GM19455 (cell line): ENCODE data around the gene PRXL2C.

ENCODE experiments used
- ATAC-seq: cut with Tn5 transposase; IDR thresholded peaks from one replicate; pipeline ENCODE4 v1.9.1; 2021; ENCODE audit not compliant: unreplicated experiment

Gene PRXL2C

DNA sequence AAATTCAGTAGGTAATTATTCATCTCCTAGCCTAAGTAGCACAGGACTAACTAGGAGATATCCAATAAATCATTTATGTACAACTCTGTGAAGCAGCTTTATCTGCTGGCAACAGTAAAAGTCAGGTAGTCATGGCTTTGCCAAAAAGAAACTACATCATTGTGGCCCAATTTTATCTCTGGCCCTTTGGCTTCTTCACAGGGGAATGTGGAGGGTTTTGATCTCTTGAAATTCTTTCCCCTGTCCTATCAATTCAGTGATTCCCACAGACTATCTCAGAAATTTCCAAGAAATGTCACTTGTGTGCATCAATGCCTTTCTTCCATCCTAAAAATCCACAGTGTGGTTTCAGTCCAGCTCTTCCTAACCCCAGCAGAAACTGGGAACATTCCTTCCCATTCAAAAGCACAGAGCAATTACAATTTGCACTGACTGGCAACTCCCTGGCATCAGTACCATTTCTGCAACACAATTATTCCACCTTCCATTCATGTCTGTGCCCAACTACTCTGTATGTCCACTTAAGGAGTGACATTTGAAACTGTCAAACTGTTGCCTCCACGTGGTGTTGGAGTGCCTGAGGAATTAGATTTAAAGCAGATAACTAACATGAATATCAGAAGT lies 42.0 kb downstream of the PRXL2C start:
- ATAC-seq: no peak

DNA sequence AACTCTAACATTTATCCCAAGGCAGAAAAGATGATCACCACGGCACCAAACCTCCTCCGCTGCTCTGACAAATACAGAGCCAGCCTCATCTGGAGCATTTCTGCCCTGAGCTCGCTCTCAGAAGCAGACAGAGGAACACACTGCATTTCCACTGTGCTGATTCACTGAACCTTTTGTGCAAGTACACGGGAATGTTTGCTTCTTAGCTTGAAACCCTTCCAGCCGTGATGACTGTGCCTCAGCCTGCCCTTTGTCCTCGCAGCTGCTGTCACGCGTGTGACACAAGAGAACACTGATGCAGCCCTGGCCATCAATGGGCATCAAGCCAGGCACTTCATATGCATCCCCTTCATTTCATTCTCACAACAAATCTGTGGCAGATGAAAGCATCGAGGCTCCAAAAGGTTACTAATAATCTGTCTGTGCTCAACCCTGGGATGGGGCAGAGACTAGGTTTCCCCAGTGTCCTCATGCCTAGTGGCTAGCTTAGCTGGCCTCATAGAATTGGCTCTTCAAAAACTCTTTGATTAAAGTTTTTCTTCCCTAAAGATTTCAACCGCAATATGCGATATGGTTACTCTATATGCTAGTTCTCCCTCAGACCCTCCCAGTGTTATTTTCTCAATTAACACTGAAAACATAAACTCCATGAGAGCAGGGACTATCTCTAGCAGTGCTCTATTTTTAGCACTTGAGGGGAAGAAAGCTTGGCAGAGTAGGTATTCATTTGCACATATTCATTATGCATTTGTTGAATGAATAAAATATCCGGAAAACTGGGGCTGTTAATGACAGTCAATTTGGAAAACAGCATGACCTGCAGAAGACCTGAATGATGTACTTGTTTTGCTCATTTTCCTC lies 42.8 kb downstream of the PRXL2C start:
- ATAC-seq: no peak

DNA sequence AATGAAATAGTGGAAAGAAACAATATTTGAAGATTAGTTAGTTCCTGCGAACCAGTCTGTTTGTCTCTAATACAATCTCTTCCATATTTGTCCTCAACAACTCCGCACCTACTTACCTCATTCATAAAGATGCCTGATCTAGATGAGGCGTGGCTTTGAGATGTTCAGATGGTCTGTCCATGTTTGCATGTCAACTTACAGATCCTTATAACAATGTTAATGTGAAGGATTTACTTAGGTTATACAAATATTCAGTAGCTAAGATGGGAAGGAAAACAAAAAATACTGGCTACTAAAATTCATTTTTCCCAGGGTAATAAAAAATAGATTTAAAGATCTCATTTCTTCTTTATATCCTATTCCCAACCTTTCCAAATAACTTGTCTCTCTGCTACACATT lies 43.8 kb downstream of the PRXL2C start:
- ATAC-seq: no peak

DNA sequence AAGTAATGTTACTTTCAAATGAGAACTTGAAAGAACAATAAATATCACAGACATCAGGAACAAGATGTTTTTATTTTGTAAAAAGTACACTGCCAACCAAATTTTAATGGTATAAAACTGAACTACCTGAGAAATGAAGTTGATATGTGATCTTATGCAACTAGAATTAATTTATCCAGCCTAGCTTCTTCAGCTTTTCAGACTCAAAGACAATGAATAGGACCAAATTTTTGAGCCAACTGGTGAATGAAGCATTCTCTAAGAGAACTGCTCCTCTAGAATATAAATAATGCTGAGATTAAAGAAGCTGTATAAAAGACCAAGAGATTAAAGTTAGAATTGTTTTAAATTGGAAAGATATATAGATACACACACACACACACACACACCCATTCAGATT lies 45.4 kb downstream of the PRXL2C start:
- no peak for ATAC-seq

DNA sequence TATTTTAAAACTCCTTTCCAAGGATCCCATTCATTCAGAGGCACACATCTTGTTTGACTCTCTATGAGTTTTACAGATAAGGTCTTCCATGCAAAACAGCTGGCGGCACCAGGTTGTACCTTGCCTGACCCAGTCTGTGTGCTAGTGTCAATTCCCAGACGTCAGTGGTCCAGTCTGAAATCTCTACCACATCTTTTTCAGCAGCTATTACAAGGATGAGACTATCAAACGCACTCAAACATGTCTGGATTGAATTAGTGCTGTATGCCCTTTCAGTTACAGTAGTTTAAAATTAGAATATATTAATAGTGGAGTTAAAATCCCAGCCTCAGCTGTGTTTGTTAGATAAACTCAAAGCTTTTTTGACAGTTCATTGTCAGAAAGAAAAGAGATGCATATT lies 47.1 kb downstream of the PRXL2C start:
- ATAC-seq: no peak

DNA sequence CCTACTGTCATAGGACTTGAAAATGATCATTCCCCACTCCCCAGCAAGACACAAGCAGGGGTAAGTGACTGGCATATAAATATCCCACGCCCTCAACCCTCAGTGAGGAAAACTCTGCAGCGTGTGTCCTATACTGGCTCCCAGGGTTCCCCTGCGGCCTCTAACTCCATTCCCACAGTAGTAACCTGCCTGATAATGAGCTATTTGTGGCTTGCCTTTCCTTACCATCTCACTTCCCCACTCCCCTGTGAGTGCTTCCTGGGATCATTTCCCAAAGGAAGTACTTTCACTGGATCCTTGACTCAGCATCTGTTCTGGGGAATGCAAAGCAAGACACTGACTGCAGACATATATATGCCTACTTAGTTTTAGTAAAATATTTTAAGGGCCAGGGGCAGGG lies 49.8 kb downstream of the PRXL2C start:
- no peak for ATAC-seq

DNA sequence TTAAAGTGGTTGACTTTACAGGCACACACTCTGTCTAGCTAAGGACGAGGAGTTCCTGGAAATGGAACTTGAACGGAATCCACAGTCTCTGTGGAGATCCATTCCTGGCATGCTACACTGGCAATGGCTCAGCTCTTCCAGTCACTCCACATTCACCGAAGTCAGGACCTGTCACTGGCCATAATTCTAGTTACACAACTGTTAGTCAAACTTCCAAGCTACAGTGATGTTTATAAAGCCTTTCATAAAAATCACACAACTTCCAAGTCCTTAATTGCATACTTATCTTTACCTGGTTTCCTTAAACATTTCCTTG lies 51.2 kb downstream of the PRXL2C start:
- no peak for ATAC-seq

DNA sequence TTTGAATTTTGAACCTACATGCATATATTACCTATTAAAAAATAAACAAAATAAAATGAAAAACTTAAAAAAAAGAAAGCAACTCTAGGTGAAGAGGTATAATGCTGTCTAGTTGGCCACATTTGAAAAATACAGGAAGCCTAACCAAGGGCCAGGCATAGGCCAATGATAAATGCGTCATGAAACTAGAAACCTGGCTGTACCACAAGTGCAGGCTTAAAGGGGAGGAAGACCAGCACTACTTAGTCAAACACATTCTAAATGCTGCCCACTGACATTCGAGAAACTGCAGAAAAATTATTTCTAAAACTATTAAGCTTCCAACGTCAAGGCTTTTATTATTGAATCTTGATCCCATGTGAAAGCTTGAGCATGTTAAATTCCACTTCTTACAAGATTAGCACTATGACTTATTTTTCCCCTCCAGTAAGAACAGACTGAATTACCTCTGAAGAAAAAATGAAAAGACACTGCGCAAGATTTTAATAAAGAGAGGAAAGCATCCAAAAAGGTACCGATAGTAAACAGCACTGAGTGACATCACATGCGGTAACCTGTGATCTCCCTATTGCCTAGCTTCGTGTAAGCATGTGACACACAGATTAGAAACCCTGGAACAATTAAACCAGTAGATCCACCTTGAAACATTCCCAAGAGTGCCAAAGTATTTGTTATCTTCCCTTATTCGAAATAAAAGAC lies 51.7 kb downstream of the PRXL2C start:
- no peak for ATAC-seq

DNA sequence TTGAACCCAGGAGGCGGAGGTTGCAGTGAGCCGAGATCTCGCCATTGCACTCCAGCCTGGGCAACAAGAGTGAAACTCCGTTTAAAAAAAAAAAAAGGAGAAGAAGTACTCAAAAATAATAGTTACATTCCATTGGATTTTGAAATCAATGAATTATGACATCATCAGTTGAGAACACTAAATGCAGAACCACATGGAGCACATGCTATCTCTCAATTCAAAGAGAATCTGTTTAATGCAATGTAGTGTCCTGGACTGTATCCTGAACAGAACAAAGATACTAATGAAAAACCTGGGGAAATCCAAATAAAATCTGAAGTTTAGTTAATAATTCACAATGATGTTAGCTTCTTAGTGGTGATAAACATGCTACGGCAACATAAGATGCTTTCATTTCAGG lies 55.8 kb downstream of the PRXL2C start:
- ATAC-seq: no peak

DNA sequence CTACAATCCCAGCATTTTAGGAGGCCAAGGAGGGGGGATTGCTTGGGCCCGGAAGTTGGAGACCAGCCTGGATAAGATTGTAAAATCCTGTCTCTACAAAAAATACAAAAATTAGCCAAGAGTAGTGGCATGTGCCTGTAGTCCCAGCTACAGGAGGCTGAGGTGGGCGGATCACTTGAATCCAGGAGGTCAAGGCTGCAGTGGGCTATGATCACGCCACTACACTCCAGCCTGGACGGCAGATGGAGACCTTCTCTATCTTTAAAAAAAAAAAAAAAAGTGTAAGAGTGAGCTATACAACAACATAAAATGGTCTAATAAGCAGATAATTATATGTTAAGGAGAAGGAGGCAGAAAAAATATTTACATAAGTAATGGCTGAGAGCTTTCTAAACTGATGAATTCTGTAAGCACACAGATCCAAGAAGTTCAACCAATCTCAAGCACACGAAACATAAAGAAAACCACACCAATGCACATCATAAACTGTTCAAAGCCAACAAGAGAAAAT lies 58.5 kb downstream of the PRXL2C start:
- no peak for ATAC-seq
